ENCODE measurements around the gene ZFP36L1. TPM values are rescaled to one million over a fixed set of nuclear protein-coding genes. Genes with fewer than 3 reads are reported as not detected.

The ZFP36L1 gene
- total RNA-seq, 1 donor from 2014 or later = 385 TPM

DNA sequence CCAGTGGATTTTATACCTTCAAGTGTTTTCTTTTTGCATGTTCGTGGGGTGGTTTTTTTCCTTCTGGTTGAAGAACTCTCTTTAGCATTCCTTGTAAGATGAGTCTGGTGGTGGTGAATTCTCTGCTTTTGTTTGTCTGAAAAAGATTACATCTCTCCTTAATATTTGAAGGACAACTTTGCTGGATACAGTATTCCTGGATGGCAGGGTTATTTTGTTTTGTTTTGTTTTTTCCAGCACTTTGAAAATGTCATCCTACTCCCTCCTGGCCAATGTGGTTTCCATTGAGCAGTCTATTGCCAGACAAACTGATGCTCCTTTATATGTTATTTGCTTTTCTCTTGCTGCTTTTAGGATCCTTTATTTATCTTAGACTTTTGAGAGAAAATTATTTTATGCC is 43.2 kb upstream of the ZFP36L1 start:
- DNase-seq (ENCODE audit: low spot score) = no peak
- Mint-ChIP-seq H3K9me3 (ENCODE audit: unreplicated experiment) (peaks cover 6% of the 10 kb centered on the region), H3K27ac (ENCODE audit: unreplicated experiment) (no peak overlapping the region), H3K4me1 (ENCODE audit: unreplicated experiment) (no peaks in the 10 kb centered on the region), H3K36me3 (ENCODE audit: low read depth, unreplicated experiment) (peaks cover 13% of the 10 kb centered on the region), H3K4me3 (ENCODE audit: unreplicated experiment) (no peak overlapping the region), H3K27me3 (ENCODE audit: unreplicated experiment) (no peaks in the 10 kb centered on the region)
- TF ChIP-seq, protein P1, sequence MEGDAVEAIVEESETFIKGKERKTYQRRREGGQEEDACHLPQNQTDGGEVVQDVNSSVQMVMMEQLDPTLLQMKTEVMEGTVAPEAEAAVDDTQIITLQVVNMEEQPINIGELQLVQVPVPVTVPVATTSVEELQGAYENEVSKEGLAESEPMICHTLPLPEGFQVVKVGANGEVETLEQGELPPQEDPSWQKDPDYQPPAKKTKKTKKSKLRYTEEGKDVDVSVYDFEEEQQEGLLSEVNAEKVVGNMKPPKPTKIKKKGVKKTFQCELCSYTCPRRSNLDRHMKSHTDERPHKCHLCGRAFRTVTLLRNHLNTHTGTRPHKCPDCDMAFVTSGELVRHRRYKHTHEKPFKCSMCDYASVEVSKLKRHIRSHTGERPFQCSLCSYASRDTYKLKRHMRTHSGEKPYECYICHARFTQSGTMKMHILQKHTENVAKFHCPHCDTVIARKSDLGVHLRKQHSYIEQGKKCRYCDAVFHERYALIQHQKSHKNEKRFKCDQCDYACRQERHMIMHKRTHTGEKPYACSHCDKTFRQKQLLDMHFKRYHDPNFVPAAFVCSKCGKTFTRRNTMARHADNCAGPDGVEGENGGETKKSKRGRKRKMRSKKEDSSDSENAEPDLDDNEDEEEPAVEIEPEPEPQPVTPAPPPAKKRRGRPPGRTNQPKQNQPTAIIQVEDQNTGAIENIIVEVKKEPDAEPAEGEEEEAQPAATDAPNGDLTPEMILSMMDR (IDR thresholded peaks at IDR 0.05; ENCODE audit: unreplicated experiment) = no peak

DNA sequence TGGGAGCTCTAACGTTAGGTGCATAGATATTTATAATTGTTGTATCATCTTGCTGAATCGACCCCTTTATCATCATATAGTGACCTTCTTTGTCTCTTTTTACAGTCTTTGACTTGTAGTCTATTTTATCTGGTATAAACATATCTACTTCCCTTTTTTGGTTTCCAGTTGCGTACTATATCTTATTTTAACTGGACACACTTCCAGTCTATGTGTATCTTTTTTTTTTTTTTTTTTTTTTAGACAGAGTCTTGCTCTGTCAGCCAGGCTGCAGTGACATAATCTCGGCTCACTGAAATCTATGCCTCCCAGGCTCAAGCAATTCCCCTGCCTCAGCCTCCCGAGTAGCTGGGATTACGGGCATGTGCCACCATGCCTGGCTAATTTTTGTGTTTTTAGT is 41.9 kb upstream of the ZFP36L1 start:
- no peak overlapping the region for H3K4me3 Mint-ChIP-seq (ENCODE audit: unreplicated experiment)
- DNase-seq (ENCODE audit: low spot score) = no peak
- H3K4me1 Mint-ChIP-seq (ENCODE audit: unreplicated experiment) = no peaks in the 10 kb centered on the region
- H3K27me3 Mint-ChIP-seq (ENCODE audit: unreplicated experiment) = no peaks in the 10 kb centered on the region
- peaks cover 13% of the 10 kb centered on the region for H3K36me3 Mint-ChIP-seq (ENCODE audit: low read depth, unreplicated experiment)
- peaks cover 6% of the 10 kb centered on the region for H3K9me3 Mint-ChIP-seq (ENCODE audit: unreplicated experiment)
- no peak overlapping the region for H3K27ac Mint-ChIP-seq (ENCODE audit: unreplicated experiment)
- TF ChIP-seq, protein P1 (IDR thresholded peaks at IDR 0.05; ENCODE audit: unreplicated experiment) = no peak

GRCh38 chr14:68828698-68829097 is 35.8 kb upstream of the ZFP36L1 start:
- no peaks in the 10 kb centered on the region for H3K36me3 Mint-ChIP-seq (ENCODE audit: low read depth, unreplicated experiment)
- no peaks in the 10 kb centered on the region for H3K27me3 Mint-ChIP-seq (ENCODE audit: unreplicated experiment)
- no peak overlapping the region for H3K4me3 Mint-ChIP-seq (ENCODE audit: unreplicated experiment)
- H3K9me3 Mint-ChIP-seq (ENCODE audit: unreplicated experiment) = no peaks in the 10 kb centered on the region
- TF ChIP-seq, protein P1 (IDR thresholded peaks at IDR 0.05; ENCODE audit: unreplicated experiment) = no peak
- no peak for DNase-seq (ENCODE audit: low spot score)
- no peak overlapping the region for H3K27ac Mint-ChIP-seq (ENCODE audit: unreplicated experiment)
- H3K4me1 Mint-ChIP-seq (ENCODE audit: unreplicated experiment) = no peaks in the 10 kb centered on the region

- H3K36me3 Mint-ChIP-seq (ENCODE audit: low read depth, unreplicated experiment) = no peaks in the 10 kb centered on the region
- H3K9me3 Mint-ChIP-seq (ENCODE audit: unreplicated experiment) = no peaks in the 10 kb centered on the region
- no peak for DNase-seq (ENCODE audit: low spot score)
- H3K27ac Mint-ChIP-seq (ENCODE audit: unreplicated experiment) = no peak overlapping the region
- H3K27me3 Mint-ChIP-seq (ENCODE audit: unreplicated experiment) = no peaks in the 10 kb centered on the region
- TF ChIP-seq, protein P1 (IDR thresholded peaks at IDR 0.05; ENCODE audit: unreplicated experiment) = no peak
- H3K4me1 Mint-ChIP-seq (ENCODE audit: unreplicated experiment) = no peaks in the 10 kb centered on the region
- no peak overlapping the region for H3K4me3 Mint-ChIP-seq (ENCODE audit: unreplicated experiment)
Observed at GRCh38 chr14:68825729-68826128, 32.9 kb upstream of the ZFP36L1 start.

DNA sequence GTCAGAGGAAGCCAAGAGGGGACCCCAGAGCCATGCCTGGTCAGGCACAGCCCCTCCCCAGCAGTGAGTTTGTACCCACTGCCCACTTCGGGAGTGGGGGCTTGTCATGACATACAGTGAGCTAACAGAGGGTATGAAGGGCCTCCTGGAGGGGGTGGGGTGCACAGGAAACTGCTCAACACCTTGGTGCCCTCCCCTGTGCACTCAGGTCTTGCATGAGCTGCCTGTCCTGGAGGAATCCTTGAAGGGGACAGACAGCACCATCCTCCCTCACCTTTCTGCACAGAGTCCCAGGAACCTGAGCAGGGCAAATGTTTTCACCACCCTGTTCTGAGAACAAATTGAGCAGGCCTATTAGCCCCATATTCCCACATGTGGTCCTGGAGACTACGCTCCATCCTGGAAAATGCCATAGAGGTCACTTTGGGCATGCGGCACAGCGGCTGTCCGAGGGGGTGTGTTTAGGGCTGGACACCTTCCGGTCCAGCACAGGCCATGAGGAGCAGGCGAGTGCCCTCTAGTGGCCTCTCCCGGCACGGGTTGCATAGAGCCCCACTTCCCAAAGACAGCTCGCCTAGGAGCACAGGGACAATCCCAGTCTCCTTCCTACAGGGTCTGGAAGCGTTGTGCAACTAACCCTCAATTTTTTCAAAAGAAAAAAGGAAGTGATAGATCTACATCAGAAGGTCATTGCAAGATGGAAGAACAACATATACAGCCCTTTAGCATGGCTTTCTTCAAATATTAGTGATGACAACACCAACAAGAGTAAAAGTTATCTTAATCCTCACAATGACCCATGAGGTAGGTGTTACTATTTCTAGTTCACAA is 31.9 kb upstream of the ZFP36L1 start:
- Mint-ChIP-seq H3K27ac (ENCODE audit: unreplicated experiment) (no peak overlapping the region), H3K27me3 (ENCODE audit: unreplicated experiment) (peaks cover 2% of the 10 kb centered on the region), H3K4me3 (ENCODE audit: unreplicated experiment) (no peak overlapping the region), H3K36me3 (ENCODE audit: low read depth, unreplicated experiment) (no peaks in the 10 kb centered on the region), H3K4me1 (ENCODE audit: unreplicated experiment) (peaks cover 4% of the 10 kb centered on the region), H3K9me3 (ENCODE audit: unreplicated experiment) (no peaks in the 10 kb centered on the region)
- DNase-seq (ENCODE audit: low spot score) = peak; percentile 84
- TF ChIP-seq, protein P1 (IDR thresholded peaks at IDR 0.05; ENCODE audit: unreplicated experiment) = peak; percentile 75

Data from endothelial cell (in vitro differentiated cells).